GM21526 (cell line): ENCODE measurements around the gene USP15.
"Not testable (repeated sequence)": the region's sequence is repeated elsewhere in the genome, so short reads cannot be mapped to it uniquely, and the experiment has no call there.

ENCODE experiments used
- ATAC-seq: cut with Tn5 transposase; IDR thresholded peaks from one replicate; pipeline ENCODE4 v1.9.1; 2021; ENCODE audit warnings: moderate library complexity; ENCODE audit not compliant: unreplicated experiment, low FRiP score

The USP15 gene

GRCh38 chr12:62363506-62363905 is 103.3 kb downstream of the USP15 start:
- no peak for ATAC-seq

GRCh38 chr12:62364697-62365096 is 104.5 kb downstream of the USP15 start:
- ATAC-seq = not testable (repeated sequence)

GRCh38 chr12:62365846-62366245 is 105.6 kb downstream of the USP15 start:
- not testable (repeated sequence) for ATAC-seq

- not testable (repeated sequence) for ATAC-seq
Measured at GRCh38 chr12:62368430-62369223, 108.4 kb downstream of the USP15 start.

- ATAC-seq = no peak
Measured at GRCh38 chr12:62370189-62370588, 110.0 kb downstream of the USP15 start.

- ATAC-seq = no peak
Measured at GRCh38 chr12:62371661-62372060, 111.5 kb downstream of the USP15 start.

GRCh38 chr12:62372134-62372533 is 111.9 kb downstream of the USP15 start:
- ATAC-seq = no peak

GRCh38 chr12:62372825-62373224 is 112.6 kb downstream of the USP15 start:
- no peak for ATAC-seq

GRCh38 chr12:62375603-62376002 is 115.4 kb downstream of the USP15 start:
- no peak for ATAC-seq

GRCh38 chr12:62379026-62379722 is 119.0 kb downstream of the USP15 start:
- no peak for ATAC-seq

GRCh38 chr12:62379723-62380045 is 119.5 kb downstream of the USP15 start:
- ATAC-seq = no peak

- ATAC-seq = no peak
Measured at GRCh38 chr12:62382526-62382925, 122.3 kb downstream of the USP15 start.

- no peak for ATAC-seq
Measured at GRCh38 chr12:62396750-62397149, 136.5 kb downstream of the USP15 start.

- no peak for ATAC-seq
Measured at GRCh38 chr12:62400135-62400534, 139.9 kb downstream of the USP15 start.

GRCh38 chr12:62401631-62402030 is 141.4 kb downstream of the USP15 start:
- no peak for ATAC-seq

- no peak for ATAC-seq
Measured at GRCh38 chr12:62403031-62403430, 142.8 kb downstream of the USP15 start.

- ATAC-seq = no peak
Measured at GRCh38 chr12:62407587-62407986, 147.4 kb downstream of the USP15 start.

GRCh38 chr12:62409068-62409467 is 148.9 kb downstream of the USP15 start:
- ATAC-seq = no peak

GRCh38 chr12:62414180-62414579 is 154.0 kb downstream of the USP15 start:
- no peak for ATAC-seq

- no peak for ATAC-seq
Measured at GRCh38 chr12:62426089-62426488, 165.9 kb downstream of the USP15 start.

GRCh38 chr12:62429457-62429856 is 169.3 kb downstream of the USP15 start:
- ATAC-seq = no peak
